ENCODE data around the gene FAM83F.
"Not testable (repeated sequence)": the region's sequence is repeated elsewhere in the genome, so short reads cannot be mapped to it uniquely, and the experiment has no call there.

Gene FAM83F

GRCh38 chr22:39951603-39952293 lies 43.0 kb upstream of the FAM83F start:
- H3K36me3 ChIP-seq (ENCODE audit: control insufficient read depth in 4 of 4, insufficient read depth in 4 of 4, low read length in 3 of 4); H3K4me3 ChIP-seq (ENCODE audit: control insufficient read depth in 1 of 7, extremely low read depth in 1 of 7, insufficient read depth in 4 of 7, low read depth in 2 of 7, low read length in 6 of 7); H3K9me3 ChIP-seq (ENCODE audit: control extremely low read depth in 1 of 5, control insufficient read depth in 4 of 5, insufficient read depth in 2 of 5, low read depth in 1 of 5, low read length in 4 of 5); H3K27ac ChIP-seq (ENCODE audit: insufficient read depth in 1 of 2, low read depth in 1 of 2, low read length in 2 of 2, poor library complexity in 1 of 2, severe bottlenecking in 2 of 2): not testable (repeated sequence)
- WGBS (ENCODE audit: insufficient coverage), result 65% methylated on average over 4 of the region's 11 CpGs
- DNase-seq, result peak in 2 of 3 donors; percentile 55 to 70
- POLR2A ChIA-PET, result interaction anchor here (0.6 to 0.7 kb wide), 2 partner anchors 72 to 449 kb away, joined by 3 read pairs; partner anchors contain the start of gene MIEF1
- CTCF ChIA-PET, result interaction anchor here (0.9 to 1.6 kb wide), 2 partner anchors 8 to 19 kb away, joined by 3 read pairs; no protein-coding TSS in a partner anchor
- H3K27me3 ChIP-seq (replicated peaks in 2 of 5; ENCODE audit: control insufficient read depth in 4 of 5, insufficient read depth in 5 of 5, low read length in 4 of 5), result peaks cover 0 to 23% (median 2%) of the 10 kb centered on the region in 5 experiments
- peaks cover 0 to 40% (median 17%) of the 10 kb centered on the region in 4 experiments for H3K4me1 ChIP-seq (ENCODE audit: control extremely low read depth in 1 of 4, control insufficient read depth in 4 of 4, insufficient read depth in 4 of 4, low read length in 3 of 4)

GRCh38 chr22:39952347-39952746 lies 42.4 kb upstream of the FAM83F start:
- Histone ChIP-seq H3K4me3 (ENCODE audit: control insufficient read depth in 1 of 7, extremely low read depth in 1 of 7, insufficient read depth in 4 of 7, low read depth in 2 of 7, low read length in 6 of 7) (no peak overlapping the region), H3K36me3 (ENCODE audit: control insufficient read depth in 4 of 4, insufficient read depth in 4 of 4, low read length in 3 of 4) (no peaks in the 10 kb centered on the region), H3K27me3 (replicated peaks in 2 of 5; ENCODE audit: control insufficient read depth in 4 of 5, insufficient read depth in 5 of 5, low read length in 4 of 5) (peaks cover 0 to 23% (median 2%) of the 10 kb centered on the region in 5 experiments), H3K4me1 (ENCODE audit: control extremely low read depth in 1 of 4, control insufficient read depth in 4 of 4, insufficient read depth in 4 of 4, low read length in 3 of 4) (peaks cover 2 to 40% (median 20%) of the 10 kb centered on the region in 4 experiments), H3K27ac (ENCODE audit: insufficient read depth in 1 of 2, low read depth in 1 of 2, low read length in 2 of 2, poor library complexity in 1 of 2, severe bottlenecking in 2 of 2) (no peak overlapping the region), H3K9me3 (ENCODE audit: control extremely low read depth in 1 of 5, control insufficient read depth in 4 of 5, insufficient read depth in 2 of 5, low read depth in 1 of 5, low read length in 4 of 5) (no peaks in the 10 kb centered on the region)
- CTCF ChIA-PET, result interaction anchor here (0.9 to 1.6 kb wide), 2 partner anchors 9 to 20 kb away, joined by 3 read pairs; no protein-coding TSS in a partner anchor
- WGBS (ENCODE audit: insufficient coverage), result 92% methylated on average over 4 of the region's 6 CpGs
- no peak for DNase-seq
- POLR2A ChIA-PET, result no interaction called here

DNA sequence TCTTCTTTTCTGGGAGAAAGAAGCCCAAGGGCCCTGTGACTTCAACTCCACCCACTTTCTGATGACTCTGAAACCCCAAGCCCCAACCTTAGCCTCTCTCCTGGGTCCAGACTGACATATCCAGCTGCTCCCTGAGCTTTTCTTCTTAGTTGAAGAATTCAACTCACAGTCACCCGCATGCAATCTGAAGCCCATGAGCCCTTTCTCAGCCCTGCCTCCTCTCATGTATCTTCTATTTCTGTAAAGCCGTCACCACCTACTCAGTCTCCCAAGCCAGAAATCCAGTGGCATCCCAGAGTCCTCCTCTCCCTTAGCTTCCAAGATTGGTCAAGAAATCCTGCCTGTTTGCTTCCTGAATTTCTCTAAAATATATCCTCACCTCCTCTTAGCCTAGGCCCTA lies 41.7 kb upstream of the FAM83F start:
- Histone ChIP-seq H3K27me3 (replicated peaks in 2 of 5; ENCODE audit: control insufficient read depth in 4 of 5, insufficient read depth in 5 of 5, low read length in 4 of 5) (peaks cover 0 to 23% (median 4%) of the 10 kb centered on the region in 5 experiments), H3K9me3 (ENCODE audit: control extremely low read depth in 1 of 5, control insufficient read depth in 4 of 5, insufficient read depth in 2 of 5, low read depth in 1 of 5, low read length in 4 of 5) (no peaks in the 10 kb centered on the region), H3K27ac (ENCODE audit: insufficient read depth in 1 of 2, low read depth in 1 of 2, low read length in 2 of 2, poor library complexity in 1 of 2, severe bottlenecking in 2 of 2) (no peak overlapping the region), H3K36me3 (ENCODE audit: control insufficient read depth in 4 of 4, insufficient read depth in 4 of 4, low read length in 3 of 4) (no peaks in the 10 kb centered on the region), H3K4me1 (ENCODE audit: control extremely low read depth in 1 of 4, control insufficient read depth in 4 of 4, insufficient read depth in 4 of 4, low read length in 3 of 4) (peaks cover 2 to 45% (median 25%) of the 10 kb centered on the region in 4 experiments), H3K4me3 (ENCODE audit: control insufficient read depth in 1 of 7, extremely low read depth in 1 of 7, insufficient read depth in 4 of 7, low read depth in 2 of 7, low read length in 6 of 7) (no peak overlapping the region)
- 100% methylated on average over 2 of the region's 2 CpGs for WGBS (ENCODE audit: insufficient coverage)
- CTCF ChIA-PET, result interaction anchor here (1.3 to 1.6 kb wide), 2 partner anchors 10 to 71 kb away, joined by 3 read pairs; no protein-coding TSS in a partner anchor
- POLR2A ChIA-PET, result no interaction called here
- no peak for DNase-seq

- ChIA-PET CTCF (no interaction called here), POLR2A (no interaction called here)
- 86% methylated on average over 4 of the region's 4 CpGs for WGBS (ENCODE audit: insufficient coverage)
- Histone ChIP-seq H3K27me3 (replicated peaks in 2 of 5; ENCODE audit: control insufficient read depth in 4 of 5, insufficient read depth in 5 of 5, low read length in 4 of 5) (peaks cover 0 to 26% (median 10%) of the 10 kb centered on the region in 5 experiments), H3K9me3 (ENCODE audit: control extremely low read depth in 1 of 5, control insufficient read depth in 4 of 5, insufficient read depth in 2 of 5, low read depth in 1 of 5, low read length in 4 of 5) (no peaks in the 10 kb centered on the region), H3K4me3 (ENCODE audit: control insufficient read depth in 1 of 7, extremely low read depth in 1 of 7, insufficient read depth in 4 of 7, low read depth in 2 of 7, low read length in 6 of 7) (no peak overlapping the region), H3K4me1 (ENCODE audit: control extremely low read depth in 1 of 4, control insufficient read depth in 4 of 4, insufficient read depth in 4 of 4, low read length in 3 of 4) (peaks cover 9 to 61% (median 34%) of the 10 kb centered on the region in 4 experiments), H3K27ac (ENCODE audit: insufficient read depth in 1 of 2, low read depth in 1 of 2, low read length in 2 of 2, poor library complexity in 1 of 2, severe bottlenecking in 2 of 2) (no peak overlapping the region), H3K36me3 (ENCODE audit: control insufficient read depth in 4 of 4, insufficient read depth in 4 of 4, low read length in 3 of 4) (no peaks in the 10 kb centered on the region)
- no peak for DNase-seq
These were observed 40.1 kb upstream of the FAM83F start for GRCh38 chr22:39954584-39955055.

GRCh38 chr22:39955675-39956074 lies 39.1 kb upstream of the FAM83F start:
- Histone ChIP-seq H3K27ac (ENCODE audit: insufficient read depth in 1 of 2, low read depth in 1 of 2, low read length in 2 of 2, poor library complexity in 1 of 2, severe bottlenecking in 2 of 2) (no peak overlapping the region), H3K9me3 (ENCODE audit: control extremely low read depth in 1 of 5, control insufficient read depth in 4 of 5, insufficient read depth in 2 of 5, low read depth in 1 of 5, low read length in 4 of 5) (no peaks in the 10 kb centered on the region), H3K36me3 (ENCODE audit: control insufficient read depth in 4 of 4, insufficient read depth in 4 of 4, low read length in 3 of 4) (no peaks in the 10 kb centered on the region), H3K27me3 (replicated peaks in 2 of 5; ENCODE audit: control insufficient read depth in 4 of 5, insufficient read depth in 5 of 5, low read length in 4 of 5) (peaks cover 0 to 34% (median 10%) of the 10 kb centered on the region in 5 experiments), H3K4me1 (ENCODE audit: control extremely low read depth in 1 of 4, control insufficient read depth in 4 of 4, insufficient read depth in 4 of 4, low read length in 3 of 4) (peaks cover 11 to 67% (median 40%) of the 10 kb centered on the region in 4 experiments), H3K4me3 (ENCODE audit: control insufficient read depth in 1 of 7, extremely low read depth in 1 of 7, insufficient read depth in 4 of 7, low read depth in 2 of 7, low read length in 6 of 7) (no peak overlapping the region)
- WGBS (ENCODE audit: insufficient coverage), result no CpG with 5 or more reads among the region's 2 CpGs
- no peak for DNase-seq
- CTCF ChIA-PET, result interaction anchor here (1.3 to 1.4 kb wide), 2 partner anchors 9 to 68 kb away, joined by 3 read pairs; no protein-coding TSS in a partner anchor
- POLR2A ChIA-PET, result no interaction called here

DNA sequence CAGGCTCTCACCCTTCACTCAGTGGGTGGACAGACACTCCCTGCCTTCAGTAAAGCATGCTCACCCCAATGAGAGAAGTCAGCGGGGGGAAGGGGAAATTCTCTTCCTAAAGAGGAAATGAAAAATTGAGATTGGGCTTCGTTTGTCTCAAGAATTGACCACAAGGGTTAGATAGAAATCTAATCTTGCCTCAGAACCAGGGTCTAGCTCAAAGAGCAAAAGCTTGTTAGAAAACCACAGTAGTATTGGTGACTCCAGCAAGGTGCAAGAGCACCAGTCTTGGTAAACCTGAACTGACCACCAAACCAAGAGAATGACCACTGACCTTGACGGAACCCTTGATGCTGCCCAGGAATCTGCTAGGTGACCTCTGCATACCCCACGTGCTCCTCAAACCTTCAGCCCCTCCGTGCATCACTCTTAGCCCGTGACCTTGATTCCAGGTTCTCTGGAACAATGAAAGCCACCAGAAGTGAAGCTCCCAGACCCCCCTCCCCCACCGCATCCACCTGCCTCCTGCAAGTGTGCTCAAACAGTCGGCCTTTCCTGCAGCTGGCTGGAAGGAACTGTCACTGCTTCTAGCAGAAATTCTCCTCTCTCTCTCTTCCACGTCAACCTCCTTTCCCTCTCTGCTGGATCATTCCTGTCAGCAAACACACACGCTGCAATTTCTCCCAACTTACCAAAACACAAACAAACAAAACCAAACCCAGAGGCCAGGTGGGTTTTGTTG lies 37.7 kb upstream of the FAM83F start:
- 11% methylated on average over 6 of the region's 10 CpGs for WGBS (ENCODE audit: insufficient coverage)
- no peaks in the 10 kb centered on the region for H3K36me3 ChIP-seq (ENCODE audit: control insufficient read depth in 4 of 4, insufficient read depth in 4 of 4, low read length in 3 of 4)
- ChIA-PET CTCF (interaction anchor here (0.8 to 1.7 kb wide), 5 partner anchors 19 to 68 kb away, joined by 3 to 4 read pairs (median 3); no protein-coding TSS in a partner anchor), POLR2A (interaction anchor here (0.5 to 0.8 kb wide), 2 partner anchors 14 to 24 kb away, joined by 5 read pairs; no protein-coding TSS in a partner anchor)
- DNase-seq, result peak; percentile 67 to 89 (median 80)
- no peak overlapping the region for H3K27ac ChIP-seq (ENCODE audit: insufficient read depth in 1 of 2, low read depth in 1 of 2, low read length in 2 of 2, poor library complexity in 1 of 2, severe bottlenecking in 2 of 2)
- no peaks in the 10 kb centered on the region for H3K9me3 ChIP-seq (ENCODE audit: control extremely low read depth in 1 of 5, control insufficient read depth in 4 of 5, insufficient read depth in 2 of 5, low read depth in 1 of 5, low read length in 4 of 5)
- H3K27me3 ChIP-seq (replicated peaks in 2 of 5; ENCODE audit: control insufficient read depth in 4 of 5, insufficient read depth in 5 of 5, low read length in 4 of 5), result peaks cover 0 to 36% (median 10%) of the 10 kb centered on the region in 5 experiments
- peak overlapping the region in 3 of 7 experiments; percentile 5 to 40 (median 10) for H3K4me3 ChIP-seq (ENCODE audit: control insufficient read depth in 1 of 7, extremely low read depth in 1 of 7, insufficient read depth in 4 of 7, low read depth in 2 of 7, low read length in 6 of 7)
- peaks cover 19 to 68% (median 45%) of the 10 kb centered on the region in 4 experiments for H3K4me1 ChIP-seq (ENCODE audit: control extremely low read depth in 1 of 4, control insufficient read depth in 4 of 4, insufficient read depth in 4 of 4, low read length in 3 of 4)

All from common myeloid progenitor, CD34-positive (primary cell).